Coronary artery (tissue), 2 donors: ENCODE measurements around the gene HECTD4.
"Not testable (repeated sequence)": the region's sequence is repeated elsewhere in the genome, so short reads cannot be mapped to it uniquely, and the experiment has no call there.

ENCODE experiments used
- DNase-seq: peaks from one replicate; pipeline ENCODE4 v3.0.0-alpha.2; 2017; ENCODE audit warnings: low spot score
- H3K27ac ChIP-seq, 2 donors: fragments of 200-600 bp; sonication (generic); one replicate each; pipeline ENCODE4 v1.5.1; 2016 to 2019
- H3K4me3 ChIP-seq: fragments of 200-600 bp; sonication (generic); 2 replicates; pipeline ENCODE4 v1.5.1; 2016; ENCODE audit warnings: mild to moderate bottlenecking, moderate library complexity
- TF ChIP-seq, protein P1 (sequence below): fragments of 200-600 bp; sonication (generic); IDR thresholded peaks from one replicate; pipeline ENCODE4 v1.5.1; 2019; ENCODE audit warnings: antibody characterized with exemption

Gene HECTD4

GRCh38 chr12:112164011-112164660 lies 218.1 kb downstream of the HECTD4 start:
- no peak overlapping the region for H3K4me3 ChIP-seq
- TF ChIP-seq, protein P1, sequence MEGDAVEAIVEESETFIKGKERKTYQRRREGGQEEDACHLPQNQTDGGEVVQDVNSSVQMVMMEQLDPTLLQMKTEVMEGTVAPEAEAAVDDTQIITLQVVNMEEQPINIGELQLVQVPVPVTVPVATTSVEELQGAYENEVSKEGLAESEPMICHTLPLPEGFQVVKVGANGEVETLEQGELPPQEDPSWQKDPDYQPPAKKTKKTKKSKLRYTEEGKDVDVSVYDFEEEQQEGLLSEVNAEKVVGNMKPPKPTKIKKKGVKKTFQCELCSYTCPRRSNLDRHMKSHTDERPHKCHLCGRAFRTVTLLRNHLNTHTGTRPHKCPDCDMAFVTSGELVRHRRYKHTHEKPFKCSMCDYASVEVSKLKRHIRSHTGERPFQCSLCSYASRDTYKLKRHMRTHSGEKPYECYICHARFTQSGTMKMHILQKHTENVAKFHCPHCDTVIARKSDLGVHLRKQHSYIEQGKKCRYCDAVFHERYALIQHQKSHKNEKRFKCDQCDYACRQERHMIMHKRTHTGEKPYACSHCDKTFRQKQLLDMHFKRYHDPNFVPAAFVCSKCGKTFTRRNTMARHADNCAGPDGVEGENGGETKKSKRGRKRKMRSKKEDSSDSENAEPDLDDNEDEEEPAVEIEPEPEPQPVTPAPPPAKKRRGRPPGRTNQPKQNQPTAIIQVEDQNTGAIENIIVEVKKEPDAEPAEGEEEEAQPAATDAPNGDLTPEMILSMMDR: no peak
- no peak overlapping the region for H3K27ac ChIP-seq
- no peak for DNase-seq

GRCh38 chr12:112163471-112163991 lies 218.7 kb downstream of the HECTD4 start:
- Histone ChIP-seq H3K4me3 (no peak overlapping the region), H3K27ac (no peak overlapping the region)
- no peak for DNase-seq
- TF ChIP-seq, protein P1: no peak

- H3K27ac ChIP-seq: no peak overlapping the region
- TF ChIP-seq, protein P1: no peak
- DNase-seq: no peak
- no peak overlapping the region for H3K4me3 ChIP-seq
Measured at GRCh38 chr12:112163056-112163455, 219.2 kb downstream of the HECTD4 start.

GRCh38 chr12:112162241-112162790 lies 219.9 kb downstream of the HECTD4 start:
- TF ChIP-seq, protein P1: no peak
- H3K27ac ChIP-seq: no peak overlapping the region
- peak; percentile 56 for DNase-seq
- H3K4me3 ChIP-seq: no peak overlapping the region

DNA sequence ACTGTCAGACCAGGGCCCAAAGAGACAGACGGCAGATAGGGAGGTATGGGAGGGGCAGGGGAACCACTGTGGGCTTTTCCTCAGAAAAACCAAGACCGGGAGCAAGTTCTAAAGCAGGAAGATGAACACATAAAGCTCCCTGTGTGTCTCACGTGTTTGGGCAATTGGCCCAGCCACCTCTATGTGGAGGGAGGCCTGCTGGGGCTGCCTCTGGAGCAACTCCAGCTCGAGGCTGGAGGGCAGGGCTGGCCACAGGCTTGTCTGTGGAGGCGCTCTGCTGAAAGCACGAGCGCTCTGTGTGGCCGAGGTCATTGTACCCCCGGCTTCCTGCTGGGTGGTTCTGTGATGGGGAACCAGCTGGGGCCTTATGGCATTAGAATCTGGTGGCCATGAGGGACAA lies 220.5 kb downstream of the HECTD4 start:
- Histone ChIP-seq H3K27ac (no peak overlapping the region), H3K4me3 (no peak overlapping the region)
- no peak for DNase-seq
- TF ChIP-seq, protein P1: no peak

DNA sequence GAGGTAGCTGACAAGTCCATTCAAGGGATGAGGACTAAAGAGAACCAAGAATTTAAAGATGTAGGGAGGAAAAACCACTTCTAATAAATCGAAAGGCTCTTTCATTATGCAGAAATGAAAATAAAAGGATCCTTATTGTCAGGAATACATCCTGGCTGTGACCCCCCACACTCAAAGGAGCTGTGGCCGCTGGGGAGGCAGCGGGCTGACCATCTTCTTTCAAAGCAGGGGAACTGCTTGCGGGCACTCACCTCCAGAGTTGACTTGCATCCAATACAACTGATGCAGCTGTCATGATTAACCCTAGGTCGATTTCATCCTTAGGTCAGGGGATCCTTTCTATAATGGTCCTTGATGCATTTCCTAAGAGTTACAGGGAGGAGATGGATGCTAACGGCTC lies 221.6 kb downstream of the HECTD4 start:
- TF ChIP-seq, protein P1: no peak
- Histone ChIP-seq H3K4me3 (no peak overlapping the region), H3K27ac (no peak overlapping the region)
- DNase-seq: no peak

DNA sequence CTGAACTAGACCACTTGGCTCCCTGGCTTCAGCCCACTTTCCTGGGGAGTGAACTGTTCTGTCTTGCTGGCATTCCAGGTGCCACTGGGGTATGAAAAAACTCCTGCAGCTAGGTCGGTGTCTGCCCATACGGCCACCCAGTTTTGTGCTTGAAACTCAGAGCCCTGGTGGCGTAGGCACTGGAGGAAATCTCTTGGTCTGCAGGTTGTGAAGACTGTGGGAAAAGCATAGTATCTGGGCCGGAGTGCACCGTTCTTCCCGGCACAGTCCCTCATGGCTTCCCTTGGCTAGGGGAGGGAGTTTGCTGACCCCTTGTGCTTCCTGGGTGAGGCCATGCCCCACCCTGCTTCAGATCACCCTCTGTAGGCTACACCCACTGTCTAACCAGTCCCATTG lies 223.1 kb downstream of the HECTD4 start:
- no peak for DNase-seq
- TF ChIP-seq, protein P1: no peak
- no peak overlapping the region for H3K27ac ChIP-seq
- H3K4me3 ChIP-seq: no peak overlapping the region

- DNase-seq, H3K4me3 ChIP-seq, H3K27ac ChIP-seq: not testable (repeated sequence)
Measured at GRCh38 chr12:112158461-112159145, 223.6 kb downstream of the HECTD4 start.
